PC-3 (cell line): ENCODE measurements around the gene CRYBG2. TPM values are rescaled to one million over a fixed set of nuclear protein-coding genes. Genes with fewer than 3 reads are reported as not detected.
"Not testable (repeated sequence)": the region's sequence is repeated elsewhere in the genome, so short reads cannot be mapped to it uniquely, and the experiment has no call there.

ENCODE experiments used
- ATAC-seq: fragments of 200-7000 bp; cut with Tn5 transposase; 2 replicates; pipeline ENCODE4 v1.9.1; 2020; ENCODE audit warnings: mild to moderate bottlenecking, moderate library complexity
- BruUV-seq: library from RNA; stranded (reverse); fragments of 400-500 nt; replicated peaks from 2 replicates; lab custom pipeline; 2021; lab: Mats Ljungman, UMichigan
- CTCF ChIA-PET: fragments of 300-600 bp; sonication (Branson Sonifier 250); formaldehyde crosslinking; loops from one replicate; lab custom pipeline; 2022; ENCODE audit warnings: antibody characterized with exemption; lab: Charles Lee
- POLR2A ChIA-PET: fragments of 300-600 bp; sonication (Branson Sonifier 250); formaldehyde crosslinking; loops from one replicate; lab custom pipeline; 2022; ENCODE audit warnings: antibody characterized with exemption; ENCODE audit not compliant: unreplicated experiment; lab: Charles Lee
- DNase-seq: peaks from one replicate; pipeline ENCODE4 v3.0.0-alpha.2; 2015
- H2AFZ ChIP-seq: fragments of 300-600 bp; sonication (generic); 2 replicates; pipeline ENCODE4 v1.6.0; 2016; ENCODE audit warnings: antibody characterized with exemption, low read length
- H3F3A ChIP-seq: fragments of 300-600 bp; sonication (generic); one replicate; pipeline ENCODE4 v1.6.0; 2017; ENCODE audit warnings: antibody characterized with exemption, low read length, control low read depth, mild to moderate bottlenecking; ENCODE audit not compliant: unreplicated experiment
- H3K27ac ChIP-seq: fragments of 300-600 bp; sonication (generic); 2 replicates; pipeline ENCODE4 v1.5.1; 2016; ENCODE audit warnings: mild to moderate bottlenecking, low read length
- H3K27me3 ChIP-seq: fragments of 300-600 bp; sonication (generic); 2 replicates; pipeline ENCODE4 v1.6.1; 2016; ENCODE audit warnings: low read length, mixed read lengths
- H3K36me3 ChIP-seq: fragments of 300-600 bp; sonication (generic); 2 replicates; pipeline ENCODE4 v1.6.1; 2016; ENCODE audit warnings: low read depth, mixed run types, low read length, mixed read lengths
- H3K4me1 ChIP-seq: fragments of 300-600 bp; sonication (generic); 2 replicates; pipeline ENCODE4 v1.5.1; 2016; ENCODE audit warnings: low read length; ENCODE audit not compliant: insufficient read depth
- H3K4me2 ChIP-seq: fragments of 300-600 bp; sonication (generic); 2 replicates; pipeline ENCODE4 v1.6.0; 2016; ENCODE audit warnings: low read length
- H3K4me3 ChIP-seq: fragments of 300-600 bp; sonication (generic); 2 replicates; pipeline ENCODE4 v1.5.1; 2016; ENCODE audit warnings: mild to moderate bottlenecking, low read length, mixed read lengths
- H3K79me2 ChIP-seq: fragments of 300-600 bp; sonication (generic); 2 replicates; pipeline ENCODE4 v1.6.1; 2017; ENCODE audit warnings: low read length, mixed read lengths
- H3K9ac ChIP-seq: fragments of 300-600 bp; sonication (generic); 2 replicates; pipeline ENCODE4 v1.6.0; 2016; ENCODE audit warnings: mild to moderate bottlenecking, low read length
- H3K9me2 ChIP-seq: fragments of 300-600 bp; sonication (generic); replicated peaks from 2 replicates; pipeline ENCODE4 v1.6.1; 2016; ENCODE audit warnings: mixed run types, low read length, mixed read lengths
- H3K9me3 ChIP-seq: fragments of 300-600 bp; sonication (generic); 2 replicates; pipeline ENCODE4 v1.6.1; 2016; ENCODE audit warnings: low read length, mixed read lengths
- H4K20me1 ChIP-seq: fragments of 300-600 bp; sonication (generic); 2 replicates; pipeline ENCODE4 v1.6.1; 2016; ENCODE audit warnings: low read length, mixed read lengths
- CTCF ChIP-seq: fragments of 300-600 bp; sonication (generic); conservative IDR thresholded peaks from 2 replicates; pipeline ENCODE4 v1.5.1; 2017; ENCODE audit warnings: antibody characterized with exemption, low read depth, mild to moderate bottlenecking, low read length
- EZH2 ChIP-seq: fragments of 300-600 bp; sonication (generic); IDR thresholded peaks from one replicate; pipeline ENCODE4 v1.6.1; 2017; ENCODE audit warnings: antibody characterized with exemption, mild to moderate bottlenecking, low read length; ENCODE audit not compliant: unreplicated experiment
- EZH2phosphoT487 ChIP-seq: fragments of 300-600 bp; sonication (generic); IDR thresholded peaks from 2 replicates; pipeline ENCODE4 v1.6.1; 2018; ENCODE audit warnings: mild to moderate bottlenecking, antibody characterized with exemption, low read length, borderline replicate concordance
- intact Hi-C: fragments of 100-400 bp; cut with micrococcal nuclease; formaldehyde crosslinking; loops from 2 replicates; pipeline ENCODE4 v1.9.0; 2023
- total RNA-seq: library from RNA; depleted of rRNA; stranded (reverse); fragments of >200 nt; gene quantifications from 2 replicates; pipeline ENCODE4 v1.2.3, GENCODE V29; 2014

CRYBG2 gene
- total RNA-seq, 1 experiment from 2014 or later: 15.3 TPM

- no peak overlapping the region for H3K4me2 ChIP-seq
- no peak for ATAC-seq
- H2AFZ ChIP-seq: no peak overlapping the region
- H3K27ac ChIP-seq: no peak overlapping the region
- ChIA-PET POLR2A (no interaction called here), CTCF (no interaction called here)
- no peaks in the 10 kb centered on the region for H3K27me3 ChIP-seq
- no peaks in the 10 kb centered on the region for H3F3A ChIP-seq
- TF ChIP-seq EZH2 (no peak), EZH2phosphoT487 (no peak), CTCF (no peak)
- no peaks in the 10 kb centered on the region for H4K20me1 ChIP-seq
- peaks cover 7% of the 10 kb centered on the region; the same call in 1 of the 2 replicates for H3K4me1 ChIP-seq
- no peaks in the 10 kb centered on the region for H3K36me3 ChIP-seq
- no TSS peak for BruUV-seq
- H3K9me3 ChIP-seq: no peaks in the 10 kb centered on the region
- no peak overlapping the region for H3K9ac ChIP-seq
- DNase-seq: no peak
- no peak overlapping the region for H3K4me3 ChIP-seq
- no peaks in the 10 kb centered on the region for H3K79me2 ChIP-seq
- intact Hi-C loops: no loop called here
- H3K9me2 ChIP-seq: no peaks in the 10 kb centered on the region
Measured at GRCh38 chr1:26295194-26296138, 58.5 kb downstream of the CRYBG2 start.

- H2AFZ ChIP-seq: no peak overlapping the region
- TF ChIP-seq CTCF (no peak), EZH2 (no peak), EZH2phosphoT487 (no peak)
- ATAC-seq (no peak), DNase-seq (no peak)
- ChIA-PET CTCF (no interaction called here), POLR2A (no interaction called here)
- no peak overlapping the region for H3K4me3 ChIP-seq
- no peaks in the 10 kb centered on the region for H3K9me3 ChIP-seq
- H3K79me2 ChIP-seq: no peaks in the 10 kb centered on the region
- H3K9ac ChIP-seq: no peak overlapping the region
- intact Hi-C loops: no loop called here
- H3K4me2 ChIP-seq: no peak overlapping the region
- H3F3A ChIP-seq: no peaks in the 10 kb centered on the region
- no TSS peak for BruUV-seq
- H3K36me3 ChIP-seq: no peaks in the 10 kb centered on the region
- no peaks in the 10 kb centered on the region for H4K20me1 ChIP-seq
- no peak overlapping the region for H3K27ac ChIP-seq
- H3K4me1 ChIP-seq: peaks cover 7% of the 10 kb centered on the region; the same call in 1 of the 2 replicates
- no peaks in the 10 kb centered on the region for H3K9me2 ChIP-seq
- no peaks in the 10 kb centered on the region for H3K27me3 ChIP-seq
Measured at GRCh38 chr1:26293911-26294463, 59.9 kb downstream of the CRYBG2 start.

DNA sequence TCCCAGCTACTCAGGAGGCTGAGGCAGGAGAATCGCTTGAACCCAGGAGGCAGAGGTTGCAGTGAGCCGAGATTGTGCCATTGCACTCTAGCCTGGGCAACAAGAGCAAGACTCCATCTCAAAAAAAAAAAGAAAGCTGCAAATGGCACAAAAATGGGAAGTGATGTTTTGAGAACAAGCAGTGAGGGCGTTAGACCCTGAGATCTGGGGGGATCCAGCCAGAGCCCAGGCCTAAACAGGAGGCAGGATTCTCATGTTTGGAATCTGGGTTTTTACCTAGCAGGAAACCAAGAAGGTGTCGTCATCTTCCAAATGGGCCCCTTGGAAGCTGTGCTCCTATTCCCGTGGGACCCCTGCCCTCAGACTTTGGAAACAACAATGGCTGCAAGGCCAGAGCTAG lies 61.2 kb downstream of the CRYBG2 start:
- H3K79me2 ChIP-seq, H3K27ac ChIP-seq, DNase-seq, H3K36me3 ChIP-seq, POLR2A ChIA-PET, intact Hi-C loops, BruUV-seq, H3K4me2 ChIP-seq, H3K4me1 ChIP-seq, H3K9me2 ChIP-seq, ATAC-seq, H3K27me3 ChIP-seq, H3F3A ChIP-seq, CTCF ChIA-PET, H3K9ac ChIP-seq, H3K4me3 ChIP-seq, H2AFZ ChIP-seq, H4K20me1 ChIP-seq, H3K9me3 ChIP-seq: not testable (repeated sequence)
